Mammary epithelial cell (primary cell): ENCODE measurements around the gene ZNF750.

Experiments used
- EZH2 ChIP-seq: IDR thresholded peaks from 2 replicates; pipeline ENCODE4 v1.6.1; 2012; ENCODE audit warnings: low read length, inconsistent platforms, borderline replicate concordance
- TF ChIP-seq, protein P1 (sequence below), 2 donors: IDR thresholded peaks in 1 of 2; conservative IDR thresholded peaks in 1 of 2; 2 replicates each; pipeline ENCODE4 v1.5.1; 2011 to 2012; ENCODE audit warnings: inconsistent platforms in 2 of 2, low read length in 2 of 2, mild to moderate bottlenecking in 2 of 2, control low read depth in 1 of 2, low read depth in 1 of 2; ENCODE audit not compliant: insufficient read depth in 1 of 2; ENCODE audit errors: extremely low read depth in 1 of 2

DNA sequence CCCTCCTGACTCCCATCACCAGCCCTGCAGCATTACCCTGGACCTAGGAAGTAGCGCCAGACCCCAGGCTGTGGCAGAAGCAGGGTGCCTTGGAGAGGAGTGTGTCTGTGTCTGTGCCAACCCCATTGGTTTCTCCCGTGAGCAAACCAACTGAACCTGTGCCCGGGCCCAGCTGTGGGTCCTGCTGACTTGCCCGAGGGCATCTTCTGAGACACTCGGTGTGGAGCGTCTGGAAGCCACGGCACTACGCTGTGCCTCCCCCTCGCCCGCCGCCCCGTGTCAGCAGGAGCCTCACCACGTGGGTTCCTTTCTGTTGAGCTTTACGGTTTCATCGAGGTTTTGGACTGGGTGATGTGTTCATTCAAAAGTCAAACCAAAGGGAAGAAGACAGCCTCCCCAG, 27.8 kb downstream of the ZNF750 start:
- TF ChIP-seq, protein P1, sequence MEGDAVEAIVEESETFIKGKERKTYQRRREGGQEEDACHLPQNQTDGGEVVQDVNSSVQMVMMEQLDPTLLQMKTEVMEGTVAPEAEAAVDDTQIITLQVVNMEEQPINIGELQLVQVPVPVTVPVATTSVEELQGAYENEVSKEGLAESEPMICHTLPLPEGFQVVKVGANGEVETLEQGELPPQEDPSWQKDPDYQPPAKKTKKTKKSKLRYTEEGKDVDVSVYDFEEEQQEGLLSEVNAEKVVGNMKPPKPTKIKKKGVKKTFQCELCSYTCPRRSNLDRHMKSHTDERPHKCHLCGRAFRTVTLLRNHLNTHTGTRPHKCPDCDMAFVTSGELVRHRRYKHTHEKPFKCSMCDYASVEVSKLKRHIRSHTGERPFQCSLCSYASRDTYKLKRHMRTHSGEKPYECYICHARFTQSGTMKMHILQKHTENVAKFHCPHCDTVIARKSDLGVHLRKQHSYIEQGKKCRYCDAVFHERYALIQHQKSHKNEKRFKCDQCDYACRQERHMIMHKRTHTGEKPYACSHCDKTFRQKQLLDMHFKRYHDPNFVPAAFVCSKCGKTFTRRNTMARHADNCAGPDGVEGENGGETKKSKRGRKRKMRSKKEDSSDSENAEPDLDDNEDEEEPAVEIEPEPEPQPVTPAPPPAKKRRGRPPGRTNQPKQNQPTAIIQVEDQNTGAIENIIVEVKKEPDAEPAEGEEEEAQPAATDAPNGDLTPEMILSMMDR (conservative IDR thresholded peaks at IDR 0.05 in 1 of 2, IDR thresholded peaks at IDR 0.05 in 1 of 2; ENCODE audit: extremely low read depth in 1 of 2, insufficient read depth in 1 of 2, low read depth in 1 of 2, low read length in 2 of 2) = no peak
- no peak for TF ChIP-seq EZH2
